B cell (primary cell): ENCODE data around the gene PLP2.

ENCODE experiments used
- EZH2 ChIP-seq: IDR thresholded peaks from 2 replicates; pipeline ENCODE4 v1.6.1; 2012; ENCODE audit warnings: borderline replicate concordance, low read depth, mild to moderate bottlenecking, moderate library complexity, low read length; ENCODE audit not compliant: insufficient read depth, poor library complexity, severe bottlenecking
- TF ChIP-seq, protein P1 (sequence below): fragments of 200-600 bp; IDR thresholded peaks from one replicate; pipeline ENCODE4 v1.8.0; 2022; ENCODE audit warnings: antibody characterized with exemption, mild to moderate bottlenecking

DNA sequence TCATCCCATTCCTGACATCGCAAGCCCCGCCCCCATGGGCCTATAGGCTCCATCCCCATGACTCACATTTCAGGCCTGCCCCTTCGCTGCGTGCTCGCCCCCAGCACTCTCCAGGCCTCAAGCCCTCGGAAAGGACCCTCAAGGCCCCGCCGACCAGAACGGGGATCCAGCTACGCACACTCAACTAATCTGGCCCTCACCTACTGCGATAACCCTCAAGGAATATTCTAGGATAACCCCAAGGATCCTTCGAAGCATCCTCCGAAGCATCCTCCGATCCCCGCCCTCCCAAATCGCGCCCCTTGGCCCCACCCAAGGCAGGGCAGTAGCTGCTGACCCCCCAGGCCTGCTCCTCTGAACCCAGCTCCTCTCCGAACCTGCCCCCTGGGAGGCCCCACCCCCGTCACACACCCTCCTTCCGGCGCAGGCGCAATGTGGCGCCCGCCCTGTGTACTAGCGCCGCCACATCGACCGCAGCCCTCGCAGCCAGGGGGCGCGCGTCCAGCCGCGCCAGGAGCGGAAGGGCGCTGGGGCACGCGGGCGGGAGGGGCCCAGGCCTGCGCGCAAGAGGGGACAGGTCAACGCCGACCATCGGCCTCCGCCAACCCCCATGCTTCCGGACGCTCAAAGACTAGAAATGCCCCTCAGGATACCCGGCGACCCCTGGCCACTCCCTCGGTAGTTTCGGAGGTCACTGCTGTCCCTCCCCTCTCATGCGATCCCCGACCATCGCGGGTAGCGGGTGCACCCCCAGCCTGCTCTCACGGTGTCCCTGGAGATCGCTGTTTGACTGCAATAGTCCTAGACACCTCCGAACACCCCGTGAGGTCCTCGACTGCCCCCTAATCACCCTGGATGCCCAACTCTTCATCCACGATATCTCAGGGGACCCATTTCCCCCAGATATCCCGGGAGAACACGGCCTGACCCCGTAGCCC, 15.5 kb upstream of the PLP2 start:
- TF ChIP-seq, protein P1, sequence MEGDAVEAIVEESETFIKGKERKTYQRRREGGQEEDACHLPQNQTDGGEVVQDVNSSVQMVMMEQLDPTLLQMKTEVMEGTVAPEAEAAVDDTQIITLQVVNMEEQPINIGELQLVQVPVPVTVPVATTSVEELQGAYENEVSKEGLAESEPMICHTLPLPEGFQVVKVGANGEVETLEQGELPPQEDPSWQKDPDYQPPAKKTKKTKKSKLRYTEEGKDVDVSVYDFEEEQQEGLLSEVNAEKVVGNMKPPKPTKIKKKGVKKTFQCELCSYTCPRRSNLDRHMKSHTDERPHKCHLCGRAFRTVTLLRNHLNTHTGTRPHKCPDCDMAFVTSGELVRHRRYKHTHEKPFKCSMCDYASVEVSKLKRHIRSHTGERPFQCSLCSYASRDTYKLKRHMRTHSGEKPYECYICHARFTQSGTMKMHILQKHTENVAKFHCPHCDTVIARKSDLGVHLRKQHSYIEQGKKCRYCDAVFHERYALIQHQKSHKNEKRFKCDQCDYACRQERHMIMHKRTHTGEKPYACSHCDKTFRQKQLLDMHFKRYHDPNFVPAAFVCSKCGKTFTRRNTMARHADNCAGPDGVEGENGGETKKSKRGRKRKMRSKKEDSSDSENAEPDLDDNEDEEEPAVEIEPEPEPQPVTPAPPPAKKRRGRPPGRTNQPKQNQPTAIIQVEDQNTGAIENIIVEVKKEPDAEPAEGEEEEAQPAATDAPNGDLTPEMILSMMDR: peak; percentile 66
- TF ChIP-seq EZH2: no peak
